Gastroesophageal sphincter (tissue), 4 donors: ENCODE results near the gene POLR3G. TPM values are rescaled to one million over a fixed set of nuclear protein-coding genes. Genes with fewer than 3 reads are reported as not detected.

ENCODE experiments used
- ATAC-seq: fragments of 150-250 bp; one replicate; pipeline ENCODE4 v1.9.1; 2016; ENCODE audit warnings: mild to moderate bottlenecking, moderate library complexity
- H3K27ac ChIP-seq, 4 donors: fragments of 200-600 bp; sonication (generic) in 3 of 4; 1 replicate in 3 of 4; 2 replicates in 1 of 4; pipeline ENCODE4 v1.5.1; 2016 to 2019
- H3K27me3 ChIP-seq: fragments of 200-600 bp; sonication (generic); one replicate; pipeline ENCODE4 v1.5.1; 2019
- H3K36me3 ChIP-seq, 2 donors: fragments of 200-600 bp; sonication (generic); one replicate each; pipeline ENCODE4 v1.5.1; 2019; ENCODE audit warnings: control low read depth in 1 of 2
- H3K4me1 ChIP-seq, 3 donors: fragments of 200-600 bp; sonication (generic); 1 replicate in 2 of 3; 2 replicates in 1 of 3; pipeline ENCODE4 v1.5.1; 2016 to 2019; ENCODE audit warnings: control low read depth in 2 of 3
- H3K4me3 ChIP-seq, 2 donors: fragments of 200-600 bp; sonication (generic); one replicate each; pipeline ENCODE4 v1.5.1; 2019; ENCODE audit warnings: mild to moderate bottlenecking in 1 of 2, moderate library complexity in 1 of 2
- H3K9me3 ChIP-seq, 3 donors: fragments of 200-600 bp; sonication (generic); one replicate each; pipeline ENCODE4 v1.5.1; 2017 to 2019; ENCODE audit warnings: control low read depth in 2 of 3
- CTCF ChIP-seq, 4 experiments: fragments of 200-600 bp in 2 of 4; fragments of 450-650 bp in 2 of 4; sonication (generic) in 1 of 4; IDR thresholded peaks; one replicate each; pipeline ENCODE4 v1.5.1; 2017 to 2019; ENCODE audit warnings: antibody characterized with exemption in 4 of 4, mild to moderate bottlenecking in 2 of 4, moderate library complexity in 2 of 4
- EP300 ChIP-seq: sonication (generic); formaldehyde crosslinking; IDR thresholded peaks from one replicate; pipeline ENCODE4 v1.6.1; 2017; ENCODE audit warnings: antibody characterized with exemption, mild to moderate bottlenecking
- POLR2A ChIP-seq, 2 donors: fragments of 450-650 bp; IDR thresholded peaks; one replicate each; pipeline ENCODE4 v1.6.1; 2017; ENCODE audit warnings: antibody characterized with exemption in 2 of 2, mild to moderate bottlenecking in 2 of 2, moderate library complexity in 1 of 2
- POLR2AphosphoS5 ChIP-seq: sonication (generic); formaldehyde crosslinking; IDR thresholded peaks from one replicate; pipeline ENCODE4 v1.6.1; 2017; ENCODE audit warnings: antibody characterized with exemption
- WGBS, 2 donors: methylation state at CpG; one replicate each; pipeline ENCODE4 v1.1.5; 2018; ENCODE audit warnings: low coverage in 1 of 2; 5-methylcytosine and 5-hydroxymethylcytosine counted together
- total RNA-seq, 4 donors: library from RNA; depleted of rRNA; stranded (reverse); fragments of >200 nt; gene quantifications; one replicate each; pipeline ENCODE4 v1.1.0, GENCODE V29; 2016

Gene POLR3G
- total RNA-seq, 4 donors from 2014 or later = 0.67 to 2.8 (median 1.3) TPM

GRCh38 chr5:90548069-90548593, 73.5 kb downstream of the POLR3G start:
- 29 to 37% methylated on average over 2 to 5 of the region's 5 CpGs for WGBS, 2 donors
- H3K4me1 ChIP-seq = no peaks in the 10 kb centered on the region
- no peak overlapping the region for H3K4me3 ChIP-seq
- no peaks in the 10 kb centered on the region for H3K36me3 ChIP-seq
- no peak for ATAC-seq
- H3K27me3 ChIP-seq = peaks cover 14% of the 10 kb centered on the region
- TF ChIP-seq CTCF (IDR thresholded peaks at IDR 0.05) (no peak), EP300 (no peak), POLR2AphosphoS5 (no peak), POLR2A (IDR thresholded peaks at IDR 0.05) (no peak)
- no peaks in the 10 kb centered on the region for H3K9me3 ChIP-seq
- no peak overlapping the region for H3K27ac ChIP-seq

- no peaks in the 10 kb centered on the region for H3K36me3 ChIP-seq
- H3K27me3 ChIP-seq = peaks cover 17% of the 10 kb centered on the region
- no peaks in the 10 kb centered on the region for H3K4me1 ChIP-seq
- no peak overlapping the region for H3K27ac ChIP-seq
- TF ChIP-seq EP300 (no peak), POLR2AphosphoS5 (no peak), POLR2A (IDR thresholded peaks at IDR 0.05) (no peak), CTCF (IDR thresholded peaks at IDR 0.05) (no peak)
- H3K4me3 ChIP-seq = no peak overlapping the region
- H3K9me3 ChIP-seq = no peaks in the 10 kb centered on the region
- no peak for ATAC-seq
Observed at GRCh38 chr5:90549223-90549622, 74.6 kb downstream of the POLR3G start.

GRCh38 chr5:90549729-90550275, 75.1 kb downstream of the POLR3G start:
- Histone ChIP-seq H3K27ac (no peak overlapping the region), H3K36me3 (no peaks in the 10 kb centered on the region), H3K4me3 (no peak overlapping the region), H3K27me3 (peaks cover 22% of the 10 kb centered on the region), H3K9me3 (no peaks in the 10 kb centered on the region), H3K4me1 (no peaks in the 10 kb centered on the region)
- ATAC-seq = no peak
- WGBS, 2 donors = 74 to 81% methylated on average over 2 of the region's 2 CpGs
- TF ChIP-seq EP300 = no peak
- TF ChIP-seq POLR2A (IDR thresholded peaks at IDR 0.05) = no peak
- TF ChIP-seq CTCF (IDR thresholded peaks at IDR 0.05) = no peak
- TF ChIP-seq POLR2AphosphoS5 = no peak

- H3K4me3 ChIP-seq = no peak overlapping the region
- ATAC-seq = no peak
- WGBS, 2 donors = 77 to 85% methylated on average over 3 of the region's 3 CpGs
Observed at GRCh38 chr5:90550963-90551362, 76.3 kb downstream of the POLR3G start.

More at GRCh38 chr5:90550963-90551362, 76.3 kb downstream of the POLR3G start:
- H3K4me1 ChIP-seq = no peaks in the 10 kb centered on the region
- H3K9me3 ChIP-seq = no peaks in the 10 kb centered on the region
- peaks cover 31% of the 10 kb centered on the region for H3K27me3 ChIP-seq
- H3K27ac ChIP-seq = no peak overlapping the region
- TF ChIP-seq EP300 = no peak
- no peak for TF ChIP-seq POLR2AphosphoS5
- TF ChIP-seq CTCF (IDR thresholded peaks at IDR 0.05) = no peak
- no peak for TF ChIP-seq POLR2A (IDR thresholded peaks at IDR 0.05)
- no peaks in the 10 kb centered on the region for H3K36me3 ChIP-seq
